ENCODE measurements around the gene RAPGEF1. TPM values are rescaled to one million over a fixed set of nuclear protein-coding genes. Genes with fewer than 3 reads are reported as not detected.
"Not testable (repeated sequence)": the region's sequence is repeated elsewhere in the genome, so short reads cannot be mapped to it uniquely, and the experiment has no call there.

Gene RAPGEF1
- total RNA-seq, 1 donor from 2014 or later, result 69.4 TPM

DNA sequence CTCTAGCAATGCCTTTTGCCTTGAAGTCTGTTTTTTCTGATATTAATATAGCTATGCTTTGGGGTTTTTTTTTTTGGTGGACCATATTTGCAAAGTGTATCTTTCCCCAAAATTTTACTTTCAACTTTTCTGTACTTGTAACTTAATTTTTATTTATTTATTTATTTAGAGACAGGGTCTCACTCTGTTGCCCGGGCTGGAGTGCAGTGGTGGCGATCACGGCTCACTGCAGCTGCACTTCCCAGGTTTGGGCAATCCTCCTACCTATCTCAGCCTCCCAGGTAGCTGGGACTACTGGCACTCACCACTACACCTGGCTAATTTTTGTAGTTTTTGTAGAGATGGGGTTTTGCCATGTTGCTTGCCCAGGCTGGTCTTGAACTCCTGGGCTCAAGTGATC, 173.7 kb downstream of the RAPGEF1 start:
- intact Hi-C loops (cut with DNase I), result no loop called here
- DNase-seq (ENCODE audit: low spot score) (no peak), ATAC-seq (no peak)

GRCh38 chr9:131565369-131565768, 174.5 kb downstream of the RAPGEF1 start:
- intact Hi-C loops (cut with DNase I), result no loop called here
- DNase-seq (ENCODE audit: low spot score), result no peak
- no peak for ATAC-seq

- no peak for ATAC-seq
Measured at GRCh38 chr9:131562032-131562959, 177.6 kb downstream of the RAPGEF1 start.

GRCh38 chr9:131559421-131560000, 180.4 kb downstream of the RAPGEF1 start:
- intact Hi-C loops (cut with DNase I), result no loop called here
- ATAC-seq, result no peak
- DNase-seq (ENCODE audit: low spot score), result no peak

More at GRCh38 chr9:131562032-131562959, 177.6 kb downstream of the RAPGEF1 start:
- intact Hi-C loops (cut with DNase I), result no loop called here
- DNase-seq (ENCODE audit: low spot score), result no peak

DNA sequence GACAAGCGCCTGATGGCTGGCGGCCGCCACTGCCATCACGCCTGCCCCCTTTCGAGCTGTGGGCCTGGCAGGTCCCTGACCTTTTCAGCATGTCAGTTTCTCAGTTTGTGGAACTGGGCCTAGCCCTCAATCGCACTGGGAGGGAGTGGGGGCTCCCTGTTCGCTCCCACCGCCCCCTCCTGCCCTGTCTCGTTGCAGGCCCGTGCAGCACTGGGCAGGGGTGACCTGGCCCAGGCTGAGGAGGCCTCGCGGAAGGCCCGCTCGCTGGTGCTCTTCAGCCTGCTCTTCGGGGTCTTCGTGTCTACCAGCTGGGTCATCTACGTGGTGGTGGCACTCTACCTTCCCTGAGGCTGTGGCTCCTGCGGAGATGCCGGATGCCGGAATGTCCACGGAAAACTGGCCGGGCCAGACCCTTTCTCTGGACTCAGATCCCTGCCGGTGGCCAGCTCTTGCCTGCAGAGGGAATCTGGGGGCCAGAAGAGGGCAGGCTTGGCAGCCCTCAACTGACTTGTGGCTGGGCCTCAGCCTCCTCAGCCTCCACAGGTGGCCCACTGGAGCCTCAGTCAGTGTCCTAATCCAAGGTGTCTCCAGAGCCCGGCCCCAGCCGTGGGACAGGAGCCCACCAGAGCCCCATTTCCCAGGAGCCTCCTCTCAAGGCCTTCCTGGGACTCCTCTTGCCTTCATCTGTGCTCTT, 181.9 kb downstream of the RAPGEF1 start:
- intact Hi-C loops (cut with DNase I), result no loop called here
- DNase-seq (ENCODE audit: low spot score) (no peak), ATAC-seq (no peak)

- DNase-seq (ENCODE audit: low spot score), result no peak
- no peak for ATAC-seq
- intact Hi-C loops (cut with DNase I), result no loop called here
Measured at GRCh38 chr9:131555841-131556673, 183.8 kb downstream of the RAPGEF1 start.

- DNase-seq (ENCODE audit: low spot score) (no peak), ATAC-seq (no peak)
- intact Hi-C loops (cut with DNase I), result no loop called here
Measured at GRCh38 chr9:131554843-131555351, 185.0 kb downstream of the RAPGEF1 start.

DNA sequence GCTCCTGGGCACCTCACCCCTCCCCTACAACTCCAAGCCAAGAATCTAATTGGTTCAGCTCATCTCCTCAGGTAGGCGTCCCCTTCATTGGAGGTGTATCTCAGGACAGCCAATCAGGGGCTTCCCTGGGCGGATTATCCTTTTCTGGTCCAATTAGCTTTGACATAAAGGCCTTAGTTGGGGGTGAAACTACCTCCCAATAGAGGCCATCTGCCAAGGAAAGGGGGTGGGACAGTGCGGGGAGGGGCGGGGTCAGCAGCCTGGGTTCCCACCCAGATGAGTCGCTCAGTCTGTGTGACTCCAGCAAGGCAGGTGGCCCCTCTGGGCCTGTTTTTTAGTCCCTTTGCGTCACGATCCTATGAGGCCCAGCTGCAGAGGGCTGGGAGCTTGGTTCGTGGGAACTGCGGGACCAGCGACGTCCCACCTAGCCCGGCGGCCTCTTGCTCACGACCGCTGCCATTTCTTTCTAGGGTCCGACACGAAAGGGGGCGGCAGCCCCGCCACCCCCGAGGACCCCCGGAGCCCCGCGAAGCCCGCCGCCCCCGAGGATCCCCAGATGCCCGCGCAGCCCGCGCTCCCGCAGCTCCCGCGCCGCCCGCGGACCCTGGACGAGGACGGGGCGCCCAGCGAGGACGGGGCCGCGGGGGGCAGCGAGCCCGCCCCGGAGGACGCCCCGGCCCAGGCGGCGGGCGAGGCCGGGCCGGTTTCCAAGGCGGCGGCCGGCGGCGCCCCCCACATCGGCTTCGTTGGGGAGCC, 185.6 kb downstream of the RAPGEF1 start:
- no peak for ATAC-seq
- no peak for DNase-seq (ENCODE audit: low spot score)
- intact Hi-C loops (cut with DNase I), result no loop called here

DNA sequence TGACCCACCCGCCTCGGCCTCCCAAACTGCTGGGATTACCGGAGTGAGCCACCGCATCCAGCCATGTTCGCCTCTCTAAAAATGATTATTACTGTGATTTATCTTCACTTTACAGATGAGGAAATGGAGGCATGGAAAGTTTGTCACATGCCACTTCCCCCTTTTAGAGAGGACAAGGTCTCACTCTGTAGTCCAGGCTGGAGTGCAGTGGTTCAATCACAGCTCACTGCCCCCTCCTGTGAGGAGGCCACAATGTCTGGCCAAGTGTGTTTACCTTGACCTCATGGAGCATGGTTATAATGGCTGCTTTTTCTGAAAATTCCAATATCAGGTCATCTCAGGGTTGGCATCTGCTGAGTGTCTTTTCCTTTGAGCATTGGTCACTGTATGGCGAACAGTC, 187.8 kb downstream of the RAPGEF1 start:
- no peak for DNase-seq (ENCODE audit: low spot score)
- intact Hi-C loops (cut with DNase I), result no loop called here

DNA sequence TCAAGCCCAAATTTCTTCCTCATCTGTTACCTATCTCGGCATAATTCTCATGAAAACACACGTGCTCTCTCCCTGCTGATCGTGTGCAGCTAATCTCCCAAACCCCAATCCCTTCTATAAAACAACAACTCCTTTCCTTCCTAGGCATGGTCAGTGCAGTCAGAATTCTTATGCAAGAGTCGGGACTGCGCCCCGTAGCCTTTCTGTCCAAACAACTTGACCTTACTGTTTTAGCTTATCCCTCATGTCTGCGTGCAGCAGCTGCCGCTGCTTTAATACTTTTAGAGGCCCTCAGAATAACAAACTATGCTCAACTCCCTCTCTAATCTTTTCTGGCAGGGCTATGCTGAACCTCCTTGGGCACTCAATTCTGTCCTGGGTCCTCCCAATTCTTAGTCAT, 189.4 kb downstream of the RAPGEF1 start:
- ATAC-seq; intact Hi-C loops (cut with DNase I); DNase-seq (ENCODE audit: low spot score): not testable (repeated sequence)

More for the DNA sequence above, 187.8 kb downstream of the RAPGEF1 start:
- ATAC-seq, result no peak

- intact Hi-C loops (cut with DNase I); DNase-seq (ENCODE audit: low spot score); ATAC-seq: not testable (repeated sequence)
Measured at GRCh38 chr9:131549186-131549585, 190.7 kb downstream of the RAPGEF1 start.

DNA sequence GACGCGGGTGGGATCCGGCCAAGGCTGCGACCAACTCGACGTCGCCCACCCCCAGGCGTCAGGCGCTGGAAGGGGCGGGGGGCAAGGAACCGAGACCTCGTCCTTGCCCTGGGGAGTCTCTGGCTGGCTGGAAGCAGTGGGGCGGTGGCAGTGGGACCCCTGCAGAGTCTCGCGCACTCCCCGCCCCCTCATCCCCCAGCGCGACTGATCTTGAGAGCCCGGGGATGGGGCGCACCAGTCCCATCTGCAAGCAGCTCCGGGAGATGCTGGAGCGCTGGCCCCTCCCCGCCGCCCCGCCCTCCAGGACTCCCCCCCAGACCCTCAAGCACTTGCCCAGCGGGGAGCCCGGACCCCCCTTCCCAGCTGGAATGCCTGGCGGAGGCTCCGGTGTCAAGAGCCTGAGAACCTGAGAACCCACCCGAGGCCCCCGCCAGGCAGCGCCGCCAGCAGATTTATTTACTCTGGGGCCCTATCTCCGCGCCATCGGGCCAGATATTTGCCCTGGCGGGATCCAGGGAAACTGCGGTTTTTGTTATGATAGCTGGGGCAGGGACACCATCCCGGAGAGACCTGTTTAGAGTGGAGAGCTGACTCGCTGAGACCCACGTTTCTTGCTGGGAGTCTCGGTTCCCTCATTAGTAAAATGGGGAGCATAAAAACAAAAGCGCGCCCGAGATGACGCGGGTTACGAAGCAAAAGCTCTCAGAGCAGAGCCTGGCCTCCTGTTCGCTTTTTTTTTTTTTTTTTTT, 193.4 kb downstream of the RAPGEF1 start:
- no peak for DNase-seq (ENCODE audit: low spot score)
- ATAC-seq, result no peak
- intact Hi-C loops (cut with DNase I), result no loop called here

- intact Hi-C loops (cut with DNase I), result no loop called here
- no peak for ATAC-seq
- no peak for DNase-seq (ENCODE audit: low spot score)
Measured at GRCh38 chr9:131545786-131546335, 194.0 kb downstream of the RAPGEF1 start.

GRCh38 chr9:131545003-131545785, 194.7 kb downstream of the RAPGEF1 start, which contains the start of gene PRRT1B:
Gene PRRT1B (plus strand): TSS chr9:131545523. CDS start chr9:131545616, 93 bp downstream.
- intact Hi-C loops (cut with DNase I), result no loop called here
- DNase-seq (ENCODE audit: low spot score) (no peak), ATAC-seq (no peak)

- DNase-seq (ENCODE audit: low spot score), result no peak
- intact Hi-C loops (cut with DNase I), result no loop called here
- no peak for ATAC-seq
Measured at GRCh38 chr9:131543141-131543540, 196.7 kb downstream of the RAPGEF1 start.

DNA sequence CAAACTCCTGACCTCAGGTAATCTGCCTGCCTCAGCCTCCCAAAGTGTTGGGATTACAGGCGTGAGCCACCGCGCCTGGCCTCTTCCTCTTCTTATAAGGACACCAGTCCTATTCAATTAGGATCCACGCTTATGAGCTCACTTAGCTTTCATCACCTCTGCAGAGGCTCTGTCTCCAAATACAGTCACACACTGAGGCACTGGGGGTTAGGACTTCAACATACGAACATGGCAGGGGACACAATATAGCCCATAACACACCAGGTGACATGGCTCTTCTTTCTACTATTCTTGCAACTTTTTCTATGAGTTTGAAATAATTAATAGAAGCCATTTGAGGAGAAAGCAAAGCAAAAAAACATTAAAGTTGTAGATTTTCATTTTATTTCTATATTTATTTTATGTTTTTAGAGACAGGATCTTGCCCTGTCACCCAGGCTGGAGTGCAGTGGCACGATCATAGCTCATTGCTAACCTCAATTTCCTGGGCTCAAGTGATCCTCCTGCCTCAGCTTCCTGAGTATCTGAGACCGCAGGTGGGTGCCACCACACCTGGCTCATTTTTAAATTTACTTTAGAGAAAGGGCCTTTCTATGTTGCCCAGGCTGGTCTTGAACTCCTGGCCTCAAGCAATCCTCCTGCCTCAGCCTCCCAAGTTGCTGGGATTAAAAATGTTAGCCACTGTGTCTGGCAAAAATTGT, 200.5 kb downstream of the RAPGEF1 start:
- DNase-seq (ENCODE audit: low spot score), result no peak
- ATAC-seq, result no peak
- intact Hi-C loops (cut with DNase I), result no loop called here

Measured in sciatic nerve (tissue), 2 donors.